Esophagus muscularis mucosa (tissue), 4 donors: ENCODE data around the gene TTC9. TPM values are rescaled to one million over a fixed set of nuclear protein-coding genes. Genes with fewer than 3 reads are reported as not detected.

Source experiments
- DNase-seq: peaks from one replicate; pipeline ENCODE4 v3.0.0-alpha.2; 2017; ENCODE audit errors: extremely low spot score
- H3K27ac ChIP-seq, 4 donors: fragments of 200-600 bp; sonication (generic); replicated peaks in 1 of 4; 1 replicate in 3 of 4; 2 replicates in 1 of 4; pipeline ENCODE4 v1.5.1; 2016 to 2019; ENCODE audit warnings: mild to moderate bottlenecking in 1 of 4
- H3K27me3 ChIP-seq, 4 donors: fragments of 200-600 bp; sonication (generic); one replicate each; pipeline versions ENCODE4 v1.5.1 to v1.6.0; 2016 to 2019
- H3K36me3 ChIP-seq, 4 donors: fragments of 200-600 bp; sonication (generic); one replicate each; pipeline ENCODE4 v1.5.1; 2016 to 2019
- H3K4me1 ChIP-seq, 4 donors: fragments of 200-600 bp; sonication (generic); one replicate each; pipeline ENCODE4 v1.5.1; 2016 to 2019
- H3K4me3 ChIP-seq, 4 donors: fragments of 200-600 bp; sonication (generic); 1 replicate in 2 of 4; 2 replicates in 2 of 4; pipeline ENCODE4 v1.5.1; 2016 to 2019; ENCODE audit warnings: mild to moderate bottlenecking in 4 of 4, moderate library complexity in 1 of 4
- H3K9me3 ChIP-seq, 4 donors: fragments of 200-600 bp; sonication (generic); 1 replicate in 3 of 4; 2 replicates in 1 of 4; pipeline ENCODE4 v1.5.1; 2016 to 2019
- EP300 ChIP-seq: sonication (generic); formaldehyde crosslinking; IDR thresholded peaks from one replicate; pipeline ENCODE4 v1.6.1; 2017; ENCODE audit warnings: antibody characterized with exemption
- POLR2A ChIP-seq: fragments of 450-650 bp; IDR thresholded peaks from one replicate; pipeline ENCODE4 v1.6.1; 2017; ENCODE audit warnings: antibody characterized with exemption, moderate library complexity, mild to moderate bottlenecking, low read depth
- POLR2AphosphoS5 ChIP-seq, 2 donors: sonication (generic); formaldehyde crosslinking; IDR thresholded peaks; one replicate each; pipeline ENCODE4 v1.6.1; 2017; ENCODE audit warnings: antibody characterized with exemption in 2 of 2
- WGBS: methylation state at CpG from one replicate; pipeline ENCODE4 v1.1.5; 2018; 5-methylcytosine and 5-hydroxymethylcytosine counted together
- intact Hi-C: fragments of 100-400 bp; cut with DNase I; formaldehyde crosslinking; loops from one replicate; pipeline ENCODE4 v1.15.1; 2023
- small RNA-seq, 3 donors: library from RNA; depleted of rRNA; stranded (forward); fragments of <200 nt; gene quantifications; one replicate each; pipeline ENCODE3, GENCODE V24; 2016
- total RNA-seq, 4 donors: library from RNA; depleted of rRNA; stranded (reverse); fragments of >200 nt; gene quantifications; one replicate each; pipeline versions ENCODE4 v1.1.0 to v1.2.1, GENCODE V29; 2016
- TF ChIP-seq, protein P1 (sequence below), 3 experiments: fragments of 200-600 bp in 2 of 3; fragments of 450-650 bp in 1 of 3; sonication (generic) in 2 of 3; IDR thresholded peaks; one replicate each; pipeline ENCODE4 v1.5.1; 2017 to 2019; ENCODE audit warnings: antibody characterized with exemption in 3 of 3, mild to moderate bottlenecking in 2 of 3, moderate library complexity in 1 of 3

Gene TTC9
- total RNA-seq, 4 donors from 2014 or later = 0.99 to 3.4 (median 1.9) TPM

DNA sequence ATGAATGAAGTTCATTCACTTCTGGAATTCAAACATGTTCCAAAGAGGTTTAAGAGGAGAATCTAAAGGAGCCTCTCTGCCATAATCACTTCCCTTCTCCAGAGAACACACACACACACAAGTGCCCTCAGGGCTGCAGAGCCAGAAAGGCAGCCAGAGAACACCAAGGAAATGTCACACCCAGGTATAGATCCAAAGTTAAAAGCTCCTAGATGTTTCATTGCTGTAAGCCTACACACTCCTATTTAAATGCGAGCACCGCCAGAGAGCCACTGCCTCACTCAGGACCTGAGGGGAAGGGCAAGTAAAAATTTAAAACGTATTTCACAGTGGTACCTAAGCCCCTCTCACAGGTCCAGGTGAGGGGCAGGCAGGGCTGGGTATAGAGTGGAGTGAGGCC lies 82.4 kb downstream of the TTC9 start:
- intact Hi-C loops = no loop called here
- WGBS = 78% methylated on average over 3 of the region's 3 CpGs
- Histone ChIP-seq H3K36me3 (no peaks in the 10 kb centered on the region), H3K27me3 (peaks cover 0 to under 1% (median 0%) of the 10 kb centered on the region in 4 donors), H3K4me3 (no peak overlapping the region), H3K9me3 (no peaks in the 10 kb centered on the region), H3K27ac (no peak overlapping the region), H3K4me1 (peaks cover 0 to 11% (median 2%) of the 10 kb centered on the region in 4 donors)
- no peak for TF ChIP-seq POLR2A
- no peak for DNase-seq

DNA sequence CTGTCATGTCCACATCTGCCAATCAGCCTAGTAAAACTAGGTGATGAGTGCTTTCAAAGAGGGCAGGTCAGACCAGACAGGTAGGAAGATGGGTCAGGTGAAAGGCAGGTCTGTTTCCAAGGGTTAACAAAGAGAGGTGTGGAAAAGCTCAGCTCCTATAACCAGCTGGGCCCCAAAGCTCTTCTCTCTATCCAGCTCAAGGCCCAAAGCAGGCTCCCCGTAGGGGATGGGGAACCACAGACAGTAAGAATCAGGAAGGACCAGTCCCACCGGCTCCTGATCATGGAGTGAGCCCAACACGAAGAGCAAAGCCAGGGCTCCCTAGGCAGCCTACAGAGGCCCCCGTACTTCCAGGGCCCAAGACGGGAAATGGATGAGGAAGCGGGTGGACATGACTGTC lies 83.2 kb downstream of the TTC9 start:
- H3K36me3 ChIP-seq = peaks cover 0 to 3% (median 0%) of the 10 kb centered on the region in 4 donors
- no peaks in the 10 kb centered on the region for H3K9me3 ChIP-seq
- H3K4me3 ChIP-seq = no peak overlapping the region
- H3K4me1 ChIP-seq = peaks cover 0 to 11% (median 2%) of the 10 kb centered on the region in 4 donors
- intact Hi-C loops = no loop called here
- no peak for TF ChIP-seq EP300
- TF ChIP-seq, protein P1, sequence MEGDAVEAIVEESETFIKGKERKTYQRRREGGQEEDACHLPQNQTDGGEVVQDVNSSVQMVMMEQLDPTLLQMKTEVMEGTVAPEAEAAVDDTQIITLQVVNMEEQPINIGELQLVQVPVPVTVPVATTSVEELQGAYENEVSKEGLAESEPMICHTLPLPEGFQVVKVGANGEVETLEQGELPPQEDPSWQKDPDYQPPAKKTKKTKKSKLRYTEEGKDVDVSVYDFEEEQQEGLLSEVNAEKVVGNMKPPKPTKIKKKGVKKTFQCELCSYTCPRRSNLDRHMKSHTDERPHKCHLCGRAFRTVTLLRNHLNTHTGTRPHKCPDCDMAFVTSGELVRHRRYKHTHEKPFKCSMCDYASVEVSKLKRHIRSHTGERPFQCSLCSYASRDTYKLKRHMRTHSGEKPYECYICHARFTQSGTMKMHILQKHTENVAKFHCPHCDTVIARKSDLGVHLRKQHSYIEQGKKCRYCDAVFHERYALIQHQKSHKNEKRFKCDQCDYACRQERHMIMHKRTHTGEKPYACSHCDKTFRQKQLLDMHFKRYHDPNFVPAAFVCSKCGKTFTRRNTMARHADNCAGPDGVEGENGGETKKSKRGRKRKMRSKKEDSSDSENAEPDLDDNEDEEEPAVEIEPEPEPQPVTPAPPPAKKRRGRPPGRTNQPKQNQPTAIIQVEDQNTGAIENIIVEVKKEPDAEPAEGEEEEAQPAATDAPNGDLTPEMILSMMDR (IDR thresholded peaks at IDR 0.05) = no peak
- no peak for TF ChIP-seq POLR2A
- no peak for TF ChIP-seq POLR2AphosphoS5 (IDR thresholded peaks at IDR 0.05)
- WGBS = 89% methylated on average over 6 of the region's 6 CpGs
- H3K27me3 ChIP-seq = no peaks in the 10 kb centered on the region
- DNase-seq = no peak
- no peak overlapping the region for H3K27ac ChIP-seq

Small RNA genes lying within 50 kb of the gene (small RNA-seq; reads per million reads assigned to genes)
- gene RN7SL77P = 0 reads per million in 3 donors

Other genes starting within 250 kb of the TTC9 start
- 10 to 100 TPM; 30.2 to 47.3 (median 40.0) TPM for gene SYNJ2BP, start 224.8 kb upstream of the TTC9 start, total RNA-seq
- under 1 TPM in 2 of 4 donors, not detected in 2; 0.11 to 0.26 TPM for gene ADAM21, start 189.7 kb upstream of the TTC9 start, total RNA-seq
- 1 to 10 TPM in 1 of 4 donors, under 1 TPM in 3; 0.33 to 2.5 (median 0.67) TPM for gene ADAM20, start 106.9 kb upstream of the TTC9 start, total RNA-seq
- 10 to 100 TPM; 19.5 to 21.7 (median 20.5) TPM for gene MED6, start 41.3 kb upstream of the TTC9 start, total RNA-seq
- 1 to 10 TPM in 3 of 4 donors, under 1 TPM in 1; 0.83 to 3.3 (median 1.8) TPM for gene MAP3K9, start 167.6 kb downstream of the TTC9 start, total RNA-seq